ENCODE measurements around the gene RANBP1.

DNA sequence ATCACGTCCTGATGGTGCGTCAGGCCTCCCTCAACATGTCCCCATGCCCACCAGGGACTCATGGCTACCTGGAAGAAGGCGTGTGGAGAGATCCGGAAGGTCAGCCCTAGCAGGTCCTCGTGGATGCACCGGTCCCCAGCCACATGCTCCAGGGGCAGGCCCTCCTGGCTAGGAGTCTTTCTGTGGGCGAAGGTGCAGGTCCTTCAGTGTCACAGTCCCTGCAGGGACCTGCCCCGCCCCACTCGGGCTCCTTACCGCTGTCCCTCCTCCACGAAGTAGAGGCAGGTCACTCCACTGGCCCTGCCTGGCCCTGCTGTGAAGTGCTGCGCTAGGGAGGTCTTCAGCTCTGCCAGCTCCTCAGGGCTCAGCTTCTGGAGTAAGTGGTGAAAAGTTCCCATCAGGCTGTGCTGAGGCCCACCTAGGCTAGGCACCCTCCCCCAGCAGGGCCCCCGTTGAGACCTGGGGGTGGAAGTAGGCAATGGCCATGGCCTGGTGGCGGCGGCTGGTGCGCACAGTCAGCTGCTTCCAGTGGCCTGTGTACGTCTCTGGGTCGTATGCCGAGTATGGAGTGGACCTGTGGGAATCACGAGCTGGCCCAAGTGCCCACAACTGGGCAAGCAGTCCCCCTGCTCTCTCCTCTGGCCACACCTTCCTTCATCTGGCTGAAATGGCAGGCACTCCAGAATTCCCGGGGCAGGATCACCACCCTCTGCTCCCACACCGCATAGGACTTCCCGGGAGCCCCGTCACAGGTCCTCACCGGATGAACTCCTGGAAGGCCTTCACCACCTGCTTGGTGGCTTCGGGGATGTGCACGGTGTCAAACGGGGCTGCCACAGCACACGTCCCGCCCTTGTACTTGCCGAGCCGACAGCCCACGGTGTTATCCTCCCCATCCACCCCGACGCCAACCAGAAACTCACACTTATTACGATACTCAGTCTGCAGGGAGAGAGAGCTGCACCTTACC is 1.1 kb upstream of the RANBP1 start:
- TF ChIP-seq L3MBTL2 (conservative IDR thresholded peaks at IDR 0.05): no peak
- no peak for TF ChIP-seq CTBP1 (IDR thresholded peaks at IDR 0.05; ENCODE audit: borderline replicate concordance)
- no peak for TF ChIP-seq BHLHE40 (IDR thresholded peaks at IDR 0.05; ENCODE audit: borderline replicate concordance)
- no peak for TF ChIP-seq TARDBP (IDR thresholded peaks at IDR 0.05)
- no peak for TF ChIP-seq FOXA1 (IDR thresholded peaks at IDR 0.05)
- TF ChIP-seq FOXM1 (IDR thresholded peaks at IDR 0.05; ENCODE audit: borderline replicate concordance): no peak
- TF ChIP-seq FOXK2 (IDR thresholded peaks at IDR 0.05): no peak
- no peak for TF ChIP-seq SUZ12 (IDR thresholded peaks at IDR 0.05)
- no peak for TF ChIP-seq HDGF (IDR thresholded peaks at IDR 0.05; ENCODE audit: borderline replicate concordance)
- TF ChIP-seq ELF4 (IDR thresholded peaks at IDR 0.05): no peak
- TF ChIP-seq, protein P1, sequence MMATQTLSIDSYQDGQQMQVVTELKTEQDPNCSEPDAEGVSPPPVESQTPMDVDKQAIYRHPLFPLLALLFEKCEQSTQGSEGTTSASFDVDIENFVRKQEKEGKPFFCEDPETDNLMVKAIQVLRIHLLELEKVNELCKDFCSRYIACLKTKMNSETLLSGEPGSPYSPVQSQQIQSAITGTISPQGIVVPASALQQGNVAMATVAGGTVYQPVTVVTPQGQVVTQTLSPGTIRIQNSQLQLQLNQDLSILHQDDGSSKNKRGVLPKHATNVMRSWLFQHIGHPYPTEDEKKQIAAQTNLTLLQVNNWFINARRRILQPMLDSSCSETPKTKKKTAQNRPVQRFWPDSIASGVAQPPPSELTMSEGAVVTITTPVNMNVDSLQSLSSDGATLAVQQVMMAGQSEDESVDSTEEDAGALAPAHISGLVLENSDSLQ (IDR thresholded peaks at IDR 0.05): no peak

Data from HEK293T (cell line).